Subcutaneous adipose tissue (tissue), 4 donors: ENCODE results near the gene MED16. TPM values are rescaled to one million over a fixed set of nuclear protein-coding genes. Genes with fewer than 3 reads are reported as not detected.

Experiments used
- total RNA-seq, 4 donors: library from RNA; depleted of rRNA; stranded (reverse); fragments of >200 nt; gene quantifications; one replicate each; pipeline ENCODE4 v1.1.0, GENCODE V29; 2016
- TF ChIP-seq, protein P1 (sequence below): fragments of 450-650 bp; IDR thresholded peaks from one replicate; pipeline ENCODE4 v1.5.1; 2016; ENCODE audit warnings: low read depth, mild to moderate bottlenecking, control low read depth, antibody characterized with exemption, moderate library complexity

The MED16 gene
- total RNA-seq, 4 donors from 2014 or later, result 18.4 to 38.4 (median 19.2) TPM

DNA sequence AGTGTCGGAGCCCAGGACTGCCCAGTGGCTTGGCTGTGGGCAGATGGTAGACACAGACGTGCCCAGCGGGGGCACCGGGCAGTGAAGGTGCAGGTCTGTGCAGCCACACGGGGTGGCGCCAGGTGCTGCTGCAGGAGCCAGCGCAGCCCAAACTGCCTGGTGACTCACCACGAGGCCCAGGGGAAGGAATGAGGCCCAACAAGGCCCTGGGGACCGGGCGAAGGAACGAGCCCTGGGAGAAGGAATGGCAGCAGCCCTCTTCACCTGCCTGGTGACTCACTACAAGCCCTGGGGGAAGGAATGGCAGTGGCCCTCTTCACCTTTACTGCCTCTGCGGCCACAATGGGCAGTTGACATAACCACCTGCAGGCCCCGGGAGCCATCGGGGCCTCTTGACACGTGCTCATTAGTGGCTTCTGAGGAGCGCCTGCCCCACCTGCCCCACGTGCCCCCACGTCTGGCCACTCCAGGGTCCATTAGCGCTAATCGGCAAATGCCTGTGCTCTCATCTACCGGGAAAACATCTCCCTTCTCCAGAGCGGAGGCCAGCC, 9.3 kb downstream of the MED16 start:
- TF ChIP-seq, protein P1, sequence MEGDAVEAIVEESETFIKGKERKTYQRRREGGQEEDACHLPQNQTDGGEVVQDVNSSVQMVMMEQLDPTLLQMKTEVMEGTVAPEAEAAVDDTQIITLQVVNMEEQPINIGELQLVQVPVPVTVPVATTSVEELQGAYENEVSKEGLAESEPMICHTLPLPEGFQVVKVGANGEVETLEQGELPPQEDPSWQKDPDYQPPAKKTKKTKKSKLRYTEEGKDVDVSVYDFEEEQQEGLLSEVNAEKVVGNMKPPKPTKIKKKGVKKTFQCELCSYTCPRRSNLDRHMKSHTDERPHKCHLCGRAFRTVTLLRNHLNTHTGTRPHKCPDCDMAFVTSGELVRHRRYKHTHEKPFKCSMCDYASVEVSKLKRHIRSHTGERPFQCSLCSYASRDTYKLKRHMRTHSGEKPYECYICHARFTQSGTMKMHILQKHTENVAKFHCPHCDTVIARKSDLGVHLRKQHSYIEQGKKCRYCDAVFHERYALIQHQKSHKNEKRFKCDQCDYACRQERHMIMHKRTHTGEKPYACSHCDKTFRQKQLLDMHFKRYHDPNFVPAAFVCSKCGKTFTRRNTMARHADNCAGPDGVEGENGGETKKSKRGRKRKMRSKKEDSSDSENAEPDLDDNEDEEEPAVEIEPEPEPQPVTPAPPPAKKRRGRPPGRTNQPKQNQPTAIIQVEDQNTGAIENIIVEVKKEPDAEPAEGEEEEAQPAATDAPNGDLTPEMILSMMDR, result no peak

DNA sequence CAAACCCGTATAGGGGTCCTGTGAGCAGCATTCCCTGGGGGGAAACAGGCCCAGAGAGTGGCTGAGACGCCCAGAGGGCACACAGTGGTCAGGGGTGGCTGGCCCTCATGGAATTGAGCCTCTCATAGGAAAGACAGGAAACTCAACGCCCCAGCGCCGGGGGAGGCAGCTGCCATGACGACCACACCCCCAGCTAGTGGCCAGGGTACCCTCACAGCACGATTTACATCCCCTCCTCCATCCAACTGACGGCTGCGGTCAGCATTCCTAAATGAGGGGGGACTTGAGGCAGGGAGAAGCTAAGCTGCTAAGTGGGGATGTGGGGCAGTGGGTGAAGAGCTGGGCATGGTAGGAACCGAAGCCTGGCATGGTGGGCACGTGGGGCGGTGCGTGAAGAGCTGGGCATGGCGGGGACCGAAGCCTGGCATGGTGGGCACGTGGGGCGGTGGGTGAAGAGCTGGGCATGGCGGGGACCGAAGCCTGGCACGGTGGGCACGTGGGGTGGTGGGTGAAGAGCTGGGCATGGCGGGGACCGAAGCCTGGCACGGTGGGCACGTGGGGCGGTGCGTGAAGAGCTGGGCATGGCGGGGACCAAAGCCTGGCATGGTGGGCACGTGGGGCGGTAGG, 10.0 kb downstream of the MED16 start:
- TF ChIP-seq, protein P1, result no peak

DNA sequence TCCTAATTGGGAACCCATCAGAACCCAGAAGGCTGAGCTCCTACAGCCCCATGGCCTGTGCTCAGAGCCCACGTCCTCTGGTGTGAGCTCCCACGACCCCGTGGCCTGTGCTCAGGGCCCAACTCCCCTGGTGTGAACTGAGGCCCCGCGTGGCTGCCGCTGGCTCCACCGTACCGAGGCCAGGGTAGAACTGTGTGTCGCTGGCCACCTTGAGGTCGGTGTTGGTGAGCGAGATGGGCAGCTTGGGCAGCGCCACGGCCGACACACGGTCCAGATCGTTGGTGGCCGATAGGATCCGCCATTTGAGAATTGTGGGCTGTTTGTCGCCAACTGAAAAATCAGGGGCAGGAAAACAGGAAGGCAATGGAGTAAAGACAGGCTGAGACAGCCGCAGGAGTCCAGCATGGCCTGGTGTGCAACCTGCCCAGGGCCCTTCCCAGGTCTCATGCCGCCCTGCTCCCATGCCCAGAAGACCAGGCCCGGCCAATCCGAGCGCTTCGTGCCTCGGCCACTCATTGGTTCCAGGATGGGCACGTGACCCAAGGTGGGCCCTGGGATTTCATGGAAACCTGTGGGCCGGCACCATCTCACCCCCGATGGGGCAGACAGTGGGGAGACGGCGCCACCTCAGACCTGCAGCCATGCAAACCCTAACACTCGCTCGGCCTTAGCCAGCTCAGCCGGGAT, 11.5 kb downstream of the MED16 start:
- TF ChIP-seq, protein P1, result no peak

DNA sequence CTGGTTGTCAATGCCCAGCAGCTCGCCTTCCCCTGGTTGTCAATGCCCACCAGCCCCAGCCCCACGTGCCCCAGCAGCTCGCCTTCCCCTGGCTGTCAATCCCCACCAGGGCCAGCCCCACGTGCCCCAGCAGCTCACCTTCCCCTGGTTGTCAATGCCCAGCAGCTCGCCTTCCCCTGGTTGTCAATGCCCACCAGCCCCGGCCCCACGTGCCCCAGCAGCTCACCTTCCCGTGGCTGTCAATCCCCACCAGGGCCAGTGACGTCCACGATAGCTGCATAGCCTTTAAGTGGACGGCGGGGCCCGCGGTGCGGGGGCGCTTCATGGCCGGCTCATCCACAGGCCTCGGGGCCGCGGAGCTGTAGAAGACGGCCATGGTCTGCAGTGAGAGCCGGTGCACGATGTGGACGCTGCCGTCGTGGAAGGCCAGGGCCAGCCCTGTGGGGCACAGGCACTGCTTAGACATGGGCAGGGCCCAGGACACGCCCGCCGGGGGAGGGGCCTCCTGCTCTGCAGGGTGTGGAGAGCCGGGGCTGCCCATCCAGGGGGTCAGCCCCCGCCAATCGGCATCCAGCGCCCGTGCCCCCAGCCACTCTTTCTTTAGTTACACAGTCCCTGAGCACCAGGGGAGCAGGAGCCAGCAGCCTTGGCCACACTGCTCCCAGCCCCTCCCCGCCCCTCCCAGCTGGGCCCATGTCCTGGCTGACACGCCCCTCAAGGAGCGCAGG, 13.1 kb downstream of the MED16 start:
- TF ChIP-seq, protein P1, result no peak

DNA sequence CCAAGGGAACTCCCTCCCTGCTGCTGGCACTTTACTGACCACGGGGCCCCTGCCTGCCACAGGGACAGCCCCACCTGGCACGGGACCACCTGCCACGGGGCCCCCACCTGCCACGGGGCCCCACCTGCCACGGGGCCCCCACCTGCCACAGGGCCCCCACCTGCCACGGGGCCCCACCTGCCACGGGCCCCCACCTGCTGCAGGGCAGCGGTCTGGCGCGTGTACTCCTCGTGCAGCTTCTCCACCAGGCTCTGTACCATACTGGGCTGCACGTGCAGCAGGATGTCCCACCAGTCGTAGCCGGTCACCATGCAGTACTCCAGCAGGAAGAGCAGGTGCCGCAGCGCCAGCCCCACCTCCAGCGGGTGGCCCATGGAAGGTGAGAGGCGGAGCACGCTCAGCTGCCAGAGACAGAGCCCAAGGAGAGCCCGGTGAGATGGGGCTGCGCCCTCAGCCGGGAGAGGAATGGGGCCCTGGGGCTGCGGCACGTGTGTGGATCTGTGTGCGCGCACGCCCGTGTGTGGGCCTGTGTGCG, 16.1 kb downstream of the MED16 start:
- TF ChIP-seq, protein P1, result no peak

DNA sequence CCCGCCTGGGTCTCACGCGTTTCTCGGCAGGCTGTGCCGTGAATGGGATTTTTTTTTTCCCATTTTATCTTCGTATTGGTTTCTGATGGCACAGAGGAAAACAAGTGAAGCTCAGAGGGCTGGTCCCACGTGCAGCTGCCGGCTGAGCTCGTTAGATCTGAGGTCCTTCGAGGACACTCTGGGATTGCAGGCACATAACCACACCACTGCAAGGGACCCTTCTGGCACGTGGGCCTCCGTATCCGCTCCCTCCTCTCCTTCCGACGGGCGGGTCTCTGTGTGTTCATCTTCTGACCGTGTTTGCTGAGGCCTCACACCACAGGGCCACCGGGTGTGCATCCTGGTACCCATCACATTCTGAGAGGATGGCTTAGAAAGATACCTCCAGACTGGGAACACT, 16.9 kb downstream of the MED16 start:
- TF ChIP-seq, protein P1, result no peak
